Cortex of kidney (tissue), 1 donor: ENCODE results near the gene SMIM29.

Experiments
- DNase-seq: peaks from one replicate; lab custom pipeline; 2025; lab: John Stamatoyannopoulos, UW

The SMIM29 gene

GRCh38 chr6:34226066-34226465, 22.7 kb downstream of the SMIM29 start:
- DNase-seq, result no peak

GRCh38 chr6:34225551-34225950, 23.3 kb downstream of the SMIM29 start:
- no peak for DNase-seq

- no peak for DNase-seq
These were observed 24.6 kb downstream of the SMIM29 start for GRCh38 chr6:34223956-34224940.

GRCh38 chr6:34223381-34223955, 25.3 kb downstream of the SMIM29 start:
- no peak for DNase-seq

GRCh38 chr6:34218691-34219090, 30.1 kb downstream of the SMIM29 start:
- DNase-seq, result no peak

- DNase-seq, result no peak
These were observed 35.0 kb downstream of the SMIM29 start for GRCh38 chr6:34213772-34214171.

GRCh38 chr6:34207695-34208443, 40.9 kb downstream of the SMIM29 start:
- DNase-seq, result no peak

- no peak for DNase-seq
These were observed 42.1 kb downstream of the SMIM29 start for GRCh38 chr6:34206726-34207125.

GRCh38 chr6:34205916-34206315, 42.9 kb downstream of the SMIM29 start:
- no peak for DNase-seq

- no peak for DNase-seq
These were observed 43.3 kb downstream of the SMIM29 start for GRCh38 chr6:34205466-34205865.

- no peak for DNase-seq
These were observed 44.1 kb downstream of the SMIM29 start for GRCh38 chr6:34204693-34205092.

- no peak for DNase-seq
These were observed 46.2 kb downstream of the SMIM29 start for GRCh38 chr6:34202329-34203201.

GRCh38 chr6:34201455-34202107, 47.2 kb downstream of the SMIM29 start:
- DNase-seq, result no peak

GRCh38 chr6:34200340-34200971, 48.4 kb downstream of the SMIM29 start:
- no peak for DNase-seq

- DNase-seq, result no peak
These were observed 52.0 kb downstream of the SMIM29 start for GRCh38 chr6:34196833-34197195.
